HG02759 (cell line): ENCODE results near the gene DLGAP4.
"Not testable (repeated sequence)": the region's sequence is repeated elsewhere in the genome, so short reads cannot be mapped to it uniquely, and the experiment has no call there.

Source experiments
- ATAC-seq: cut with Tn5 transposase; IDR thresholded peaks from one replicate; pipeline ENCODE4 v1.9.1; 2021; ENCODE audit warnings: mild to moderate bottlenecking, moderate library complexity; ENCODE audit not compliant: unreplicated experiment

Gene DLGAP4

GRCh38 chr20:36467076-36467999 is 161.2 kb downstream of the DLGAP4 start:
- no peak for ATAC-seq

- no peak for ATAC-seq
Measured at GRCh38 chr20:36468149-36469000, 162.2 kb downstream of the DLGAP4 start.

- ATAC-seq = no peak
Measured at GRCh38 chr20:36469973-36470372, 163.8 kb downstream of the DLGAP4 start.

GRCh38 chr20:36471885-36472636 is 165.9 kb downstream of the DLGAP4 start:
- no peak for ATAC-seq

- ATAC-seq = no peak
Measured at GRCh38 chr20:36472637-36473090, 166.5 kb downstream of the DLGAP4 start.

- no peak for ATAC-seq
Measured at GRCh38 chr20:36473164-36473563, 167.0 kb downstream of the DLGAP4 start.

GRCh38 chr20:36474563-36474962 is 168.4 kb downstream of the DLGAP4 start:
- no peak for ATAC-seq

- not testable (repeated sequence) for ATAC-seq
Measured at GRCh38 chr20:36475054-36475453, 168.9 kb downstream of the DLGAP4 start.

- ATAC-seq = no peak
Measured at GRCh38 chr20:36477475-36477874, 171.3 kb downstream of the DLGAP4 start.

GRCh38 chr20:36478137-36478905 is 172.2 kb downstream of the DLGAP4 start:
- no peak for ATAC-seq

GRCh38 chr20:36479938-36480337 is 173.8 kb downstream of the DLGAP4 start:
- no peak for ATAC-seq

- ATAC-seq = no peak
Measured at GRCh38 chr20:36480456-36481048, 174.4 kb downstream of the DLGAP4 start.

GRCh38 chr20:36481380-36482043 is 175.4 kb downstream of the DLGAP4 start:
- ATAC-seq = no peak

- no peak for ATAC-seq
Measured at GRCh38 chr20:36482044-36482473, 175.9 kb downstream of the DLGAP4 start.

GRCh38 chr20:36483209-36483918 is 177.2 kb downstream of the DLGAP4 start:
- no peak for ATAC-seq

GRCh38 chr20:36483919-36484808 is 178.0 kb downstream of the DLGAP4 start:
- ATAC-seq = no peak

GRCh38 chr20:36485286-36485685 is 179.1 kb downstream of the DLGAP4 start:
- ATAC-seq = no peak

- no peak for ATAC-seq
Measured at GRCh38 chr20:36487069-36487468, 180.9 kb downstream of the DLGAP4 start.
